Renal cortex interstitium (tissue), 11 donors: Measurements from ENCODE around the gene CTBP2. TPM values are rescaled to one million over a fixed set of nuclear protein-coding genes. Genes with fewer than 3 reads are reported as not detected.
"Not testable (repeated sequence)": the region's sequence is repeated elsewhere in the genome, so short reads cannot be mapped to it uniquely, and the experiment has no call there.

ENCODE experiments used
- DNase-seq, 11 donors: peaks; one replicate each; pipeline ENCODE4 v3.0.0-alpha.2; 2013; ENCODE audit warnings: low read depth in 9 of 11, low spot score in 4 of 11; ENCODE audit errors: extremely low read depth in 1 of 11
- polyA plus RNA-seq, 3 donors: library from polyadenylated mRNA; unstranded; fragments of 120-200 nt; gene quantifications; one replicate each; pipeline ENCODE4 v1.2.1, GENCODE V29; 2013; ENCODE audit not compliant: insufficient read length in 3 of 3

CTBP2 gene
- polyA plus RNA-seq, 3 donors, result 89.2 to 101 (median 93.0) TPM

- DNase-seq, result no peak
These were observed 9.2 kb downstream of the CTBP2 start for GRCh38 chr10:125151170-125151552.

- DNase-seq, result not testable (repeated sequence)
These were observed 9.8 kb downstream of the CTBP2 start for GRCh38 chr10:125150376-125151083.

- DNase-seq, result no peak
These were observed 10.7 kb downstream of the CTBP2 start for GRCh38 chr10:125149680-125150047.

- no peak for DNase-seq
These were observed 11.2 kb downstream of the CTBP2 start for GRCh38 chr10:125149036-125149679.

GRCh38 chr10:125148528-125148927, 11.8 kb downstream of the CTBP2 start:
- no peak for DNase-seq

GRCh38 chr10:125147971-125148439, 12.4 kb downstream of the CTBP2 start:
- DNase-seq, result no peak

- DNase-seq, result no peak
These were observed 13.4 kb downstream of the CTBP2 start for GRCh38 chr10:125146791-125147579.

GRCh38 chr10:125145636-125146035, 14.7 kb downstream of the CTBP2 start:
- DNase-seq, result no peak

GRCh38 chr10:125144693-125145623, 15.4 kb downstream of the CTBP2 start:
- no peak for DNase-seq

- DNase-seq, result no peak
These were observed 16.2 kb downstream of the CTBP2 start for GRCh38 chr10:125144206-125144605.

- no peak for DNase-seq
These were observed 17.4 kb downstream of the CTBP2 start for GRCh38 chr10:125142946-125143345.

- no peak for DNase-seq
These were observed 18.4 kb downstream of the CTBP2 start for GRCh38 chr10:125141860-125142484.

GRCh38 chr10:125141150-125141859, 19.1 kb downstream of the CTBP2 start:
- no peak for DNase-seq

- no peak for DNase-seq
These were observed 20.2 kb downstream of the CTBP2 start for GRCh38 chr10:125140151-125140550.

- DNase-seq, result no peak
These were observed 22.5 kb downstream of the CTBP2 start for GRCh38 chr10:125137601-125138438.

- no peak for DNase-seq
These were observed 24.3 kb downstream of the CTBP2 start for GRCh38 chr10:125136087-125136486.

GRCh38 chr10:125135771-125136035, 24.7 kb downstream of the CTBP2 start:
- no peak for DNase-seq
